ENCODE data around the gene ZNF276.
"Not testable (repeated sequence)": the region's sequence is repeated elsewhere in the genome, so short reads cannot be mapped to it uniquely, and the experiment has no call there.

ZNF276 gene

DNA sequence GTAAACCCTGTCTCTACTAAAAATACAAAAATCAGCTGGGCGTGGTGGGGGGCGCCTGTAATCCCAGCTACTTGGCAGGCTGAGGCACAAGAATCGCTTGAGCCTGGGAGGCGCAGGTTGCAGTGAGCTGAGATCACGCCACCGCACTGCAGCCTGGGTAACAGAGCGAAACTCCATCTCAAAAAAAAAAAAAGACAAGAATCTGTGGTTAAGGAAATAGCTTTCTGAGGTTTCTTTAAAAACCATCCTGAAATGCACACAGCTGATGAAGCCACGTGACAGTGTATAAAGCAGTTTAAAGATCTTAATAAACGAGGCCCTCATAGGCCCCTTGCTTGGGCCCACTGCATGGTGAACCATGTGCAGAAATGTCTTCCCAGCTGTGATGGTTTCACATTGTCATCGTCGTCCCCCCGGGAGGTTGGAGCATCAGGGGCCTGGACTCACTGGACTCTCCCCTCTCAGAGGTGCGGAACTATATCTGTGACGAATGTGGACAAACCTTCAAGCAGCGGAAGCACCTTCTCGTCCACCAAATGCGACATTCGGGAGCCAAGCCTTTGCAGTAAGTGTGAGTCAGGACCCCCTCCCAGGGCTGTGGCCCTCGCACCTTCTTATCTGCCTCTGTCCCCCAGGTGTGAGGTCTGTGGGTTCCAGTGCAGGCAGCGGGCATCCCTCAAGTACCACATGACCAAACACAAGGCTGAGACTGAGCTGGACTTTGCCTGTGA lies 16.2 kb downstream of the ZNF276 start:
- DNase-seq (ENCODE audit: low read depth), result peak; percentile 26

DNA sequence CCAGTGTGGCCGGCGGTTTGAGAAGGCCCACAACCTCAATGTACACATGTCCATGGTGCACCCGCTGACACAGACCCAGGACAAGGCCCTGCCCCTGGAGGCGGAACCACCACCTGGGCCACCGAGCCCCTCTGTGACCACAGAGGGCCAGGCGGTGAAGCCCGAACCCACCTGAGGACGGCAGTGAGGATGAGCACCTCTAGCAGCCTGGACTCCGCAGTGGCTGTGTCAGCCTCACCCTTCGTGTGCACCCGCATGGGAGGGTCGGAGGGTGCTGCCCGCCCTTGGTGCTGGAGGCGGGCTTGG lies 16.7 kb downstream of the ZNF276 start:
- DNase-seq (ENCODE audit: low read depth), result no peak

DNA sequence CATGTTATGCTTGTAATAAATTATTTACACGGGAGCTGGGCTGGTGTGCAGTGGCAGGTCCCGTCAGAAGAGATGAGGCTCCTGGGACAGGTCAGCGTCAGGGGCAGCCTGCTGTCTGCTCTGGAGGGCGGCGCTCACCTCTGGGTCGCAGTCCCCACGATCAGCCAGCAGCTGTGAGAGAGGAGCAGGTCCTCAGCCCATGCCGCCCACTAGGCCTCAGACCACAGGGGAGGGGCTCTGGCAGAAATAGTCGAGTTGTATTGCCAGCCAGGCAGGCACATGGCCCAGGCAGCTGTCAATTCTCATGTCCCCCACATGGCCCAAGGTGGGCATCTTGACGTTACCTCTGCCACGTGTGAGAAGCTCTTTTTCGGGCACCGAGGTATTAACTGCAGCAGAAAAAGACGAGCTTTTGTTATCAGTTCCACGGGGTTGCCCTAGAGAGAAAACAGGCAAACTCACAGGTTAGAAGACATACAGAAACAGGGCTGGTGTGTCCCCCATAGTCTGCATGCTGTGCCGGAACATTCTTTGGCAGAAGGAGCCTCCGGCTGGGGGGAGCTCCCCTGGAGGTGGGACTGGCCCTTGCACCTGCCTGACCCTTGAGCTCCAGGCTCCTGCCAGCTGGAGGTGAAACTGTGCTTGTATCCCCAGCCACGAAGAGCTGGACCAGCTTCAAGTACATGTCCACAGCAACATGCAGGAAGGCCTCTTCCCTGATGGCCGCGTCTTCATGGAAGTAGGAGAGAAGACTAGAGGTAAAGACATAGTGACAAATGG lies 17.4 kb downstream of the ZNF276 start:
- no peak for DNase-seq (ENCODE audit: low read depth)

DNA sequence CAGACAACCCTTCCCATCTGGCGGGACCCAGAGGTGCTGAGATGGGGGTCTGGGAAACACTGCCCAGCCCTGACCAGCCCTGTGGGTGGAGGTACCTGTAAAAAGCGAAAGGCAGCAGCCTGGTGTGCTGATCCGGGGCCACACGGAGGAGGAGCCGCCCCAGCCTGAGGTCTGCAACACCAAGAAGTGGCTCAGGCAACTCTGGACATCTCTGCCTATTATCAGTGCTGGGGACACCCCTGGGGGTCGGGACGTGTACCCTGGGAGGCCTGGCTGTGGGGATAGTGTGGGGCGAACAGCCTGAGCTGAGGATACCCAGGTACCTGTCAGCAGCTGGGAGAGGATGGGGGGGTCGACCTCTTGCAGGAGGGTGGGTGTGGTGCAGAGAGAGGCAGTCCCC lies 18.0 kb downstream of the ZNF276 start:
- DNase-seq (ENCODE audit: low read depth), result no peak

DNA sequence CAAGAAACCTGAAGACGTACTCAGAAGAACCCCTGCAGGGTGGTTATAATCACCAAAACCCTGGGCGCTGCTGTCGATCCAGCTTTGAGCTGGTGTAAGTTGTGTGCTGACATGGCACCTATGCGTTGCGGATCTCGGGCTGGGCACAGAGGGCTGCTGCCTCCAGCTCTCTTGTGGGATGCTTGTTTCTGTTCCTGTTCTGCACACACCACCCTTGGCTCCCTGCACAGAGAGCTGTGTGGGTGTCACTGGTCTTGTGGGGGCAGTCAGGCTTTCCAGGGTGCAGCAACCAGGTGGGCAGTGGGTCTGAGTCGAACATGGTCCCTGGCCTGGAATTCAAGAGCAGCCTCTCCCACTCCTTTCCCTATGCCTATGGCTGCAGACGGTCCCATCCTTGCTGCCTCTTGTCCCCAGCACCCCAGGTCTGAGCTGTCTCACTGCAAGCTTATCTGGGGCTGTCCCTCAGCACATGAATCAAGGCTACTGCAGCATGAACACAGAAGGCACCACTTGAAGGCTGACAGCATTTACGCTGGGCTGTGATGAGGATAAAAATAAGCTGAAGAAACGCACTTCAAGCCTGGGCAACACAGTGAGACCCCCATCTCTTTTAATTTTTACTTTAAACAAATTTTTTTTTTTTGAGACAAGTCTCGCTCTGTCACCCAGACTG lies 20.1 kb downstream of the ZNF276 start:
- no peak for DNase-seq (ENCODE audit: low read depth)

DNA sequence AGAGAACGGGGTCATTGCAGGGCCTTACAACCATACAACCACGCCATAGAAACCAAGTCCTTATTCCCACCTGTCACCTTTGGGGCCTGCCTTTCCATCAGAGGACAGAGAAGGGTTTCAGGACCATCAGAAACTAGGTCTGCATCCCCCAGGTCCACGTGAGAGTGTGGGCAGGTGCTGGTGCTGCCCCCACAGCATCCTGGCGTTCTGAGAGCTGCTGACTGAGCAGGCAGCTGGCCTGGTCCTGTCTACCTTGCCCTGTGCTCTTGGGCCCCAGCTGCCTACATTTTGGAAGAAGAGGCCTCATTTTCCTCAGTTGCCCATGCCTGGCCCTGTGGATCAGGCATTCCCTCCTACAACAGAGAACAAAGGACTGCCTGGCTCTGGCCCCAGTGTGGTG lies 21.6 kb downstream of the ZNF276 start:
- no peak for DNase-seq (ENCODE audit: low read depth)

DNA sequence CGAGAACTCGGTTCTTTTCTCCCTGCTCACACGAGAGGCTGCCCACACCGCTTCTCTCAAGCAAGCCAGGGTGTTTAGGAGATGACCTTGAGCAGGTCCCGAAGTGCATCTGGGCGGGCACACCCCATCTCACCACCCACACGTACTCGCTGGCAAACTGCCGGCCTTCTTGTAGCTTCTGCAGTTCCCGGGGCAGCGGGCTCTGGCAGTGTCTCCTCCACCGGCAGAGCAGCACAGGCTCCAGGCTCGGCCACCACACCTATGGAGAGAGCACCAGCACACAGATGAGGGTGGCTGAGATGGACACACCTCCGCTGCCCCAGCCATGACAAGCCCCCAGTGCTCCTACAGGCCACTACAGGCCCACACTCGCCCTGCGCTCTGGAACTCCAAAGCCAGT lies 23.5 kb downstream of the ZNF276 start:
- DNase-seq (ENCODE audit: low read depth), result no peak

DNA sequence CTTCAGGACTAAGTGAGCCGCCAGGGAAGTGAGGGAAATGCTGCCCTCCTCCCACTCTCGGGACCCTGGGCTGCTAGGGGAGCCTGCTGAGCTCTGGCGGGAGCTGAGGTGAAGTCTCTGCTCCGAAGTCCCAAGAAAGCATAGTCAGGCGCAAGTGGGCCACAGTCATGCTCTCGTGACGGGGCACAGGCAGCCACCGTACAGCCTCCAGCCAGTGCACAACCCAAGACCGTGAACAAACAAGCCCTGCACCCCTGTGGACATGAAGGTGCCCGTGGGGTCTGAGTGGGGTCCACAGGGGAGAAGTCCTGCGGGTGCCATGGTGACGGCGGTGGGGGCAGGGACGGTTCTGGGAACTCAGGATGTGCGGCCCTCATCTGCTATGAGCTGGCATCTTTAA lies 24.7 kb downstream of the ZNF276 start:
- DNase-seq (ENCODE audit: low read depth), result no peak

DNA sequence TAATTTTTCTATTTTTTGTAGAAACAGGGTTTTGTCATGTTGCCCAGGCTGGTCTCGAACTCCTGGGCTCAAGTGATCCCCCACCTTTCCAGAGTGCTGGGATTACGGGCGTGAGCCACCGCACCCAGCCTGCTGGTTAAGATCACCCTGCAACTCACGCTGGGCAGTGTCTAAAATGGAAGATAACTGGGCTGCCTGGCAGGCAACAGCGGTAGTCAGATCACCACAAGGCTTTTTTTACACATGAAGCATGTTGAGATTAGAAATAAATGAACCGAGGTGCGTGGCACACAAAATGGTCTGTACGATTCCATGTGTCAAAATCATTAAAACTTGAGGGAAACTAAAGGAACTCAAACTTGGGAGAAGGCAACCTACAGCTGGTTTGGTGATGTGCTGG lies 26.7 kb downstream of the ZNF276 start:
- DNase-seq (ENCODE audit: low read depth), result no peak

DNA sequence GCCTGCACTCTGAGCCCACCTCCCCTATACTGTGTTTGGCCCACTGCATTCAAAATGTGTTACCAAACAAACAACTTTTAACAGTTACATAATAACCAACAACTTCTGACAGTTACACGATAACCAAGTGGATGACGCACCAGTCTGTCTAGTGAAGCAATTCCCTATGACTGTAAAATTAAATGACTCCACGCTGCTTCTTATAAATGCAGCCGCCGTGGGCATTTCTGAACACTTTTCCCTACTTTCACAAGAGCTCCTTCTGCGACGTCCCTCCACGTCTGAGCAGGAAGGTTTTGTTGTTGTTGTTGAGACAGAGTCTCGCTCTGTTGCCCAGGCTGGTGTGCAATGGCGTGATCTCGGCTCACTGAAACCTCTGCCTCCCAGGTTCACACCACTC lies 27.6 kb downstream of the ZNF276 start:
- DNase-seq (ENCODE audit: low read depth), result no peak

DNA sequence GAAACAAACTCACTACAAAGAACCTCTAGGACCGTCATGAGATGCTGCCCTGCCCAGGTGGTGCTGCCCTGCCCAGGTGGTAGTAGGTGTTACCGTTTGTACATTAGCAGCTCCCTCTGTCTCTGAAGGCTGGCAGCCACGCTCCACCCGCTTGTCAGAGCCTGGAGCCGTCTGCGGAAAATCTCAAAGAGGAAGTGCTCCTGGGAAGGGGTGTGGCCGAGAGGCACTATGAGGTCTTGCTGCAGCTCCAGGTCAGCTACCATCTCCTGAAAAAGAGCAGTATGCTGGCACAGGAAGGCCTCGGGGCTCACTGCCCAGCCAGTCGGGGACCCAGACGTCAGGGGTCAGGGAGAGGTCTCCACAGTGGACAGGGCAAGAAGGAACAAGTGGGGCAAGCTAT lies 28.3 kb downstream of the ZNF276 start:
- no peak for DNase-seq (ENCODE audit: low read depth)

DNA sequence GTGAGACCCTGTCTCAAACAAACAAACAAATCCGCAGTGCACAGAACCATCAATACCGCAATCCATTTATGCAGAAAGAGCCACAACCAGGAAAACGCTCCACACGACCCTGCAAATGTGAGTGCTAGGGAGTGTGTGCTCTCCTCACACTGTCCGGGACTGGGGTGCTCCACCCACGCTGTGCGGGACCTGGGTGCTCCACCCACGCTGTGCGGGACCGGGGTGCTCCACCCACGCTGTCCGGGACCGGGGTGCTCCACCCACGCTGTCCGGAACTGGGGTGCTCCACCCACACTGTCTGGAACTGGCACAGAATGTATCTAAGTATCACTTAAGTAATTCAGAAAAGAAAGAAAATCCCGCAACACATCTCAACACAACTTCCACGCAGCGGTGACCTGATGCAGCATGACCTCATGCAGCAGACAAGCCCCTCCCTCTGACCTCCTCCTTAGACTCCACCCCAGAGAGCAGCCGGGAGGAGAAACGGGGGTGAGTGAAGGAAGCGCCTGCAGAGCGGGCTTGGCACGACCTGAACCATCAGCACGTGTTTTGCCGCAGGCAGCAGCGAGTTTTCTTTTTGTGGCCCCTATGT lies 38.5 kb downstream of the ZNF276 start:
- DNase-seq (ENCODE audit: low read depth), result no peak

DNA sequence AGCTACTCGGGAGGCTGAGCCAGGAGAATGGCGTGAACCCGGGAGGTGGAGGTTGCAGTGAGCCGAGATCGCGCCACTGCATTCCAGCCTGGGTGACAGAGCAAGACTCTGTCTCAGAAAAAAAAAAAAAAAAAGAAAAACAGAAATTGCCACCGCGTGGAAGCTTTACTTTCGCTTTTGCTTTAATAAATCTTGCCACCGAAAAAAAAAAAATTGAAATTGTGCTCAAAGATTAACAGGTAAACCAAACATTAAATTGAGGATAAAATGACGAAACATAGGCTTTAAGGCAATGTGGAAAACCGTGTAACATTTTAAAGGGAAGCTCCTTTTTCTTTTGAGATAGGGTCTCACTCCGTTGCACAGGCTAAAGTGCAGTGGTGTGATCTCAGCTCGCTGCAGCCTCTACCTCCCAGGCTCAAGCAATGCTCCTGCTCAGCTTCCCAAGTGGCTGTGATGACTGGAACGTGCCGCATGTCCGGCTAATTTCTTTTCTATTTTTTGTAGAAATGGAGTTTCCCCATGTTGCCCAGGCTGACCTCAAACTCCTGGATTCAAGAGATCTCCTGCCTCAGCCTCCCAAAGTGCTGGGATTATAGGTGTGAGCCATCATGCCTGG lies 40.1 kb downstream of the ZNF276 start:
- DNase-seq (ENCODE audit: low read depth), result no peak

DNA sequence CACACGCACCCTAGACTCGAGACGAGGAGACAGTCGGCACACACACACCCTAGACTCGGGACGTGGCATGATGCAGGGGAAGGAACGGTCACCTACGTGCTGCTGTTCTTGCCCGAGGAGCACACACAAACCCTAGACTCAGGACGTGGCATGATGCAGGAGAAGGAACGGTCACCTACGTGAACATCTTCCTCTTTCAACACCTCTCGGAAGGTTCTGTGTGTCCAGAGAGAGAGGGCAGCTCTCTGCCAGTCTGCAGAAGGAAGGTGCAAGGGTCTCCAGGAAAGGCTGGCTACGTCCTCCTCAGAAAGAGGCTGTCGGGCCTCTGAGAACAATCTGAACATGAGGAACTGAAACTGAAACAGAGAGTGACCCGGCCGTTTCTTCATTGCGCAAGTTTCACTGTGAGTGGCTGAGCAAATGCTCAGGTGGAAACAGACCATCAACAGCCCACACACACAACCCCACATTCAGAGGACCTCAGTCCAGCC lies 43.4 kb downstream of the ZNF276 start:
- peak; percentile 23 for DNase-seq (ENCODE audit: low read depth)

DNA sequence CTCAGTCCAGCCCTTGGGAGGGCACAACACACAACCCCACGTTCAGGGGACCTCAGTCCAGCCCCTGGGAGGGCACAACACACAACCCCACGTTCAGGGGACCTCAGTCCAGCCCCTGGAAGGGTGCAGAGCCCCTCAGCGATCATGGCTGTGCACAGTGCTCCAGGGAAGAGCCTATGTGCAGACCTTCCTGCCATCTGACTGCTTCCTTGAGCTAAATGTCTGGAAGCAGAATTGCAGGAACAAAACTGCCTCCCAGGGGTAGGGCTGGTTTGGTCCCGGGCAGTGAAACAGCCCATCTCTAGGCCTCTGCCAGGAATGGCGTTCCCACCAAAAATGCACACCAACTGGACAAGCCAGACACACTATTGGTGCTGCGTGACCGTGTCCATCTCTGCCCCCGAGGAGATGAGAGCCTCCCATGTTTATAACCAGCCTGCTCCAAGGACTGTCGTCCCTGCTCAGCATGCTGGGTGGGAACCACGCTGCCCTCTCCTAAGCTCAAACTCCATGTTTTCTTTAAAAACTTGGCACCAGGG lies 44.0 kb downstream of the ZNF276 start:
- DNase-seq (ENCODE audit: low read depth), result no peak

DNA sequence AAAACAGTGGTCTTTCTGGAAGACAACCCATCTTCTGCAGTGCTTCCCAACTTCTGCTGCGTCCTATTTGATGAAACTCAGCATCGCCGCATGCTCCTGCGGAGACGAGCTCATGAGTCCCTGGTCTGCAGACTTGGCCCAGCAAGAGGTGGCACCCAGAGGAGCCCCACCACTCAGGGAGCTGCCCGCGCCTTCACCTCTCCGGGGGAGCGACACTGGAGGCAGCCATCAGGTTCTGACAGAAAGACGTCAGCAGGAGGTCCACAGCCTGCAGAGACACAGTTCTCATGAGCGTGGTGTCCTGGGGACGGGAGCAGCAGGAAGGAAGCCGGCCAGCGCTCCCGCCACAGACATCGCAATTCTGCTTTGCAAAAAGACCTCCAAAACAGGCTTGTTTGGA lies 49.0 kb downstream of the ZNF276 start:
- DNase-seq (ENCODE audit: low read depth), result no peak

DNA sequence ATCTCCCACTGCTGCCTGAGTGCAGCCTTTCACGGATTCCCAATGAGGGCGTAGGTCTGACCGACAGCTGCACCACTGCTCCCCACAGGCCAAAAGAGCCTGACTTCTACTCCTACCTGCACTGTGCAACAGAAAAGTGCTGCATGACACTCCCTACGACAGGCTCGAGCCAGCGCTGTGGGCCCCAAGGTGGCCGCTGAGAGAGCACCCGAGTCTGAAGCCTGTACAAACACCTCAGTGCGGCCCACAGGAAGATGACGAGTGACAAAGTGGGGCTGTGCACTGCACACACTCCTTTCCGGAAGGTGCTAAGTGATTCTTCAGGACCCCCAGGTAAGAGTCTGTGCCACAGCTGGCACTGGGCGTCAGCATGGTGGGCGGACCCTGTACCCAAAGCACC lies 53.9 kb downstream of the ZNF276 start:
- no peak for DNase-seq (ENCODE audit: low read depth)

DNA sequence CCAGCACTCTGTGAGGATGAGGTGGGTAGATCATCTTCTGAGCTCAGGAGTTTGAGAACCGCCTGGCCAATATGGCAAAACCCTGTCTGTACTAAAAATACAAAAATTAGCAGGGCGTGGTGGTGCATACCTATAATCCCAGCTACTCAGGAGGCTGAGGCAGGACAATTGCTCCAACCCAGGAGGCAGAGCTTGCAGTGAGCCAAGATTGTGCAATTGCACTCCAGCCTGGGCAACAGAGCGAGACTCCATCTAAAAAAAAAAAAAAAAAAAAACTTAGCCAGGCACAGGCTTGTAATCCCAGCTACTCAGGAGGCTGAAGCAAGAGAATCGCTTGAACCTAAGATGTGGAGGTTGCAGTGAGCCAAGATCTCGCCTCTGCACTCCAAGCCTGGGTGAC lies 56.9 kb downstream of the ZNF276 start:
- not testable (repeated sequence) for DNase-seq (ENCODE audit: low read depth)

DNA sequence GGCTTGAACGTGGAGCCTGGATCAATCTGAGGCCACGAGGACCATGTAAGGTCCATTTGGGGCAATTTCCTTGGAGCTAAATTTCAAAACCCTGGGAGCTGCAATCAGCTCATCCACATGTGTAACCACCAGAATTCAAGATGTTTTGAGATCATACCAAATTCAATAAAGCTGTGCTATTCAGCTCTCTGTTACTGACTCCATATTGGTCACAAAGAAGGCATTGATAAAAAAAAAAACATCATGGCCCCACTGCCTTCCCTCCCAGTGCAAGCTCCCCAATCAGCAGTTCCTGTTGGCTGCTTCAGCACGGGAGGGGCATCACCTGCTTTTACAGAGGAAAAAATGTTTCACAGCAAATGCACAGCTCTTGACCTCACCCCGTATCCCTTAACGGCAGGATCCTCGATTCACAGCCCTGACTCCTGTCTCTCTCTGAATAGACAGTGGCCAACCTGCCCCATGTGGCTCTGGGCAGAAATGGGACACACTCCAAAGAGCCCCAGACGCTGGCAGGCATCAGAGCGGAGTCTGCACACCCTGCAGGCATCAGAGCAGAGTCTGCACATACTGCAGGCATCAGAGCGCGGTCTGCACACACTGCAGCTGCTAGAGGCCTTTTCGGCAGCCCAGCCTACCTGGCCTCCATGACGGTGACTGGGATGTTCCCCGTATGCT lies 58.0 kb downstream of the ZNF276 start:
- no peak for DNase-seq (ENCODE audit: low read depth)

DNA sequence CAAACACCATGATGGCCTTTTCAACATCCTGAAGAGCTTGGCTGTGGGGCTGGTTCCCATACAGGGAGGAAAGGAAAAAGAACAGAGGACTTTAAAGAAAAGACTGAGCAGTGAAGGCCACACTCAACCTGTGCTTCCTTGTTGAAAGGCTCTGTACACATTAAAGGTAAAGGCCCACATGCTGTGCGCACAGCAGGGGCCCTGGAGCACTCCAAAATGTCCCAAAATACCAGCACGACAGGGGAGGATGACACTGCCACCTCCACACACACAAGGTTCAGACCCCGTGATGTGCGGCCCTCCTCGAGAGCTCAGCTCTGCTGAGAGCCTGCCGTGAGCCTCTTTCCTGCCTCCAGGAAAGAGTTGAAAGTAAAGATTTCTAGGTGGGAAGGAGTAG lies 58.6 kb downstream of the ZNF276 start:
- no peak for DNase-seq (ENCODE audit: low read depth)

DNA sequence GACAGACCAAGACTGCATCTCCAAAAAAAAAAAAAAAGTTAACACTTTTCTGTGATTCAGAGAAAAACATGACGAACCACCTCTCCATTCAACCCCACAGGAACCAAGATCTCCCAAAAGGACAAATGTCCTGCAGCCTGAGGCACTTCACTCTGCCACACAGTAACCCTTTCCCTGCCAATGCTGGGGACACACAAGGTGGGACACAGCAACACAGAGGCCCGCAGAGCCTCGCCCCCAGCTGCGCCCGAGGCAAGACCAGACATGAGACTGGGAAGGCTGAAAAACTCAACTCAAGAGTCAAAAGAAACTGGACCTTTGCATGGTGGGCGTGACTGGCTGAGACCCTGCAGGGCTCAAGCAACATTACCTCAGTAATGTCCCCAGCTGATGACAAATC lies 61.2 kb downstream of the ZNF276 start:
- no peak for DNase-seq (ENCODE audit: low read depth)

DNA sequence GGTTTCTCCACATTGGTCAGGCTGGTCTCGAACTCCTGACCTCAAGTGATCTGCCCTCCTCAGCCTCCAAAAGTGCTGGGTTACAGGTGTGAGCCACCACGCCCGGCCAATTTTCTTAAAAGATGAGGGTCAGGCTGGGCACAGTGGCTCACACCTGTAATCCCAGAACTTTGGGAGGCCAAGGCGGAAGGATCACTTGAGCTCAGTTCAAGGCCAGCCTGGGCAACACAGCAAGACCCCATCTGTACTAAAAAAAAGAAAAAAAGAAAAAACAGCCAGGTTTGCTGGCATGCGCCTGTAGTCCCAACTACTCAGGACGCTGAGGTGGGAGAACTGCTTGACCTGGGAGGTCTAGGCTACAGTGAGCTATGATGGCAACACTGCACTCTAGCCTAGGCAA lies 62.6 kb downstream of the ZNF276 start:
- DNase-seq (ENCODE audit: low read depth), result not testable (repeated sequence)

Data from activated T-helper 1 cell treated with Interleukin-2 at 50 U/mL for 16 hours (primary cell).